HCT116 (cell line): Measurements from ENCODE around the gene NNT.

Experiments used
- EZH2 ChIP-seq: fragments of 200-600 bp; sonication (generic); IDR thresholded peaks from 2 replicates; pipeline ENCODE4 v1.6.1; 2017; ENCODE audit warnings: antibody characterized with exemption, mixed run types
- EZH2phosphoT487 ChIP-seq: fragments of 200-600 bp; IDR thresholded peaks from 2 replicates; pipeline ENCODE4 v1.6.1; 2018; ENCODE audit warnings: antibody characterized with exemption, borderline replicate concordance
- POLR2A ChIP-seq: IDR thresholded peaks from 2 replicates; pipeline ENCODE4 v1.7.0; 2011; ENCODE audit warnings: borderline replicate concordance; ENCODE audit not compliant: insufficient read depth, insufficient read length; ENCODE audit errors: extremely low read depth
- POLR2AphosphoS5 ChIP-seq: IDR thresholded peaks from 2 replicates; pipeline ENCODE4 v1.6.1; 2011; ENCODE audit warnings: mild to moderate bottlenecking, low read depth, low read length, moderate library complexity
- SIN3A ChIP-seq: IDR thresholded peaks from 2 replicates; pipeline ENCODE4 v1.6.1; 2012; ENCODE audit warnings: low read depth
- YY1 ChIP-seq: IDR thresholded peaks from 2 replicates; pipeline ENCODE4 v1.6.1; 2011; ENCODE audit warnings: low read length, low read depth, moderate library complexity, mild to moderate bottlenecking; ENCODE audit not compliant: insufficient replicate concordance; ENCODE audit errors: extremely low read depth
- TF ChIP-seq, protein P1 (sequence below), 3 experiments: fragments of 200-600 bp in 1 of 3; sonication (generic) in 1 of 3; IDR thresholded peaks in 2 of 3; conservative IDR thresholded peaks in 1 of 3; 2 replicates each; pipeline ENCODE4 v1.5.1; 2012 to 2017; ENCODE audit warnings: low read depth in 2 of 3, low read length in 2 of 3, antibody characterized with exemption in 1 of 3, borderline replicate concordance in 1 of 3, control low read depth in 1 of 3, mild to moderate bottlenecking in 1 of 3, mixed read lengths in 1 of 3, mixed run types in 1 of 3, moderate library complexity in 1 of 3; ENCODE audit not compliant: insufficient read depth in 1 of 3
- TF ChIP-seq, protein P2 (sequence below): IDR thresholded peaks from 2 replicates; pipeline ENCODE4 v1.6.1; 2012

- TF ChIP-seq EZH2phosphoT487, result no peak
- TF ChIP-seq, protein P1, sequence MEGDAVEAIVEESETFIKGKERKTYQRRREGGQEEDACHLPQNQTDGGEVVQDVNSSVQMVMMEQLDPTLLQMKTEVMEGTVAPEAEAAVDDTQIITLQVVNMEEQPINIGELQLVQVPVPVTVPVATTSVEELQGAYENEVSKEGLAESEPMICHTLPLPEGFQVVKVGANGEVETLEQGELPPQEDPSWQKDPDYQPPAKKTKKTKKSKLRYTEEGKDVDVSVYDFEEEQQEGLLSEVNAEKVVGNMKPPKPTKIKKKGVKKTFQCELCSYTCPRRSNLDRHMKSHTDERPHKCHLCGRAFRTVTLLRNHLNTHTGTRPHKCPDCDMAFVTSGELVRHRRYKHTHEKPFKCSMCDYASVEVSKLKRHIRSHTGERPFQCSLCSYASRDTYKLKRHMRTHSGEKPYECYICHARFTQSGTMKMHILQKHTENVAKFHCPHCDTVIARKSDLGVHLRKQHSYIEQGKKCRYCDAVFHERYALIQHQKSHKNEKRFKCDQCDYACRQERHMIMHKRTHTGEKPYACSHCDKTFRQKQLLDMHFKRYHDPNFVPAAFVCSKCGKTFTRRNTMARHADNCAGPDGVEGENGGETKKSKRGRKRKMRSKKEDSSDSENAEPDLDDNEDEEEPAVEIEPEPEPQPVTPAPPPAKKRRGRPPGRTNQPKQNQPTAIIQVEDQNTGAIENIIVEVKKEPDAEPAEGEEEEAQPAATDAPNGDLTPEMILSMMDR (IDR thresholded peaks at IDR 0.05 in 2 of 3, conservative IDR thresholded peaks at IDR 0.05 in 1 of 3; ENCODE audit: borderline replicate concordance in 1 of 3, insufficient read depth in 1 of 3, low read depth in 2 of 3, low read length in 2 of 3), result no peak
- TF ChIP-seq POLR2A, result no peak
- TF ChIP-seq YY1, result no peak
- TF ChIP-seq POLR2AphosphoS5, result no peak
- TF ChIP-seq SIN3A, result no peak
- TF ChIP-seq, protein P2, sequence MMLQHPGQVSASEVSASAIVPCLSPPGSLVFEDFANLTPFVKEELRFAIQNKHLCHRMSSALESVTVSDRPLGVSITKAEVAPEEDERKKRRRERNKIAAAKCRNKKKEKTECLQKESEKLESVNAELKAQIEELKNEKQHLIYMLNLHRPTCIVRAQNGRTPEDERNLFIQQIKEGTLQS, result no peak
- no peak for TF ChIP-seq EZH2
Measured at GRCh38 chr5:43584166-43584699, 18.7 kb upstream of the NNT start.
